NCI-H345 treated with DMSO at 0.1 percent for 48 hours (cell line): ENCODE data around the gene CSAG1.
"Not testable (repeated sequence)": the region's sequence is repeated elsewhere in the genome, so short reads cannot be mapped to it uniquely, and the experiment has no call there.

Experiments used
- DNase-seq: peaks from one replicate; lab custom pipeline; 2025; ENCODE audit not compliant: unreplicated experiment; lab: John Stamatoyannopoulos, UW

Gene CSAG1, protein sequence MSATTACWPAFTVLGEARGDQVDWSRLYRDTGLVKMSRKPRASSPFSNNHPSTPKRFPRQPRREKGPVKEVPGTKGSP

DNA sequence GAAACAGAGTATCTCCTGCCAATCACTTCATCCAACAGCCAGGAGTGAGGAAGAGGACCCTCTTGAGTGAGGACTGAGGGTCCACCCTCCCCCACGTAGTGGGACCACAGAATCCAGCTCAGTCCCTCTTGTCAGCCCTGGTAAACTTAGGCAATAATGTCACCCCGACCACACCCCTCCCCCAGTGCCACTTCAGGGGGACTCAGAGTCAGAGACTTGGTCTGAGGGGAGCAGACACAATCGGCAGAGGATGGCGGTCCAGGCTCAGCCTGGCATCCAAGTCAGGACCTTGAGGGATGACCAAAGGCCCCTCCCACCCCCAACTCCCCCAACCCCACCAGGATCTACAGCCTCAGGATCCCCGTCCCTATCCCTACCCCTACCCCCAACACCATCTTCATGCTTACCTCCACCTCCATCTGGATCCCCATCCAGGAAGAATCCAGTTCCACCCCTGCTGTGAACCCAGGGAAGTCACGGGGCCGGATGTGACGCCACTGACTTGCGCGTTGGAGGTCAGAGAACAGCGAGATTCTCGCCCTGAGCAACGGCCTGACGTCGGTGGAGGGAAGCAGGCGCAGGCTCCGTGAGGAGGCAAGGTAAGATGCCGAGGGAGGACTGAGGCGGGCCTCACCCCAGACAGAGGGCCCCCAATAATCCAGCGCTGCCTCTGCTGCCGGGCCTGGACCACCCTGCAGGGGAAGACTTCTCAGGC, at the start of gene CSAG1, which contains the start of gene MAGEA12:
Gene CSAG1 (minus strand): TSS at position 461 of the 715 bp plus-strand sequence. CDS start 1,261 bp downstream, outside the sequence.
Gene MAGEA12 (plus strand): TSS at position 497 of the 715 bp plus-strand sequence. CDS start 2,405 bp downstream, outside the sequence.
- no peak for DNase-seq

DNA sequence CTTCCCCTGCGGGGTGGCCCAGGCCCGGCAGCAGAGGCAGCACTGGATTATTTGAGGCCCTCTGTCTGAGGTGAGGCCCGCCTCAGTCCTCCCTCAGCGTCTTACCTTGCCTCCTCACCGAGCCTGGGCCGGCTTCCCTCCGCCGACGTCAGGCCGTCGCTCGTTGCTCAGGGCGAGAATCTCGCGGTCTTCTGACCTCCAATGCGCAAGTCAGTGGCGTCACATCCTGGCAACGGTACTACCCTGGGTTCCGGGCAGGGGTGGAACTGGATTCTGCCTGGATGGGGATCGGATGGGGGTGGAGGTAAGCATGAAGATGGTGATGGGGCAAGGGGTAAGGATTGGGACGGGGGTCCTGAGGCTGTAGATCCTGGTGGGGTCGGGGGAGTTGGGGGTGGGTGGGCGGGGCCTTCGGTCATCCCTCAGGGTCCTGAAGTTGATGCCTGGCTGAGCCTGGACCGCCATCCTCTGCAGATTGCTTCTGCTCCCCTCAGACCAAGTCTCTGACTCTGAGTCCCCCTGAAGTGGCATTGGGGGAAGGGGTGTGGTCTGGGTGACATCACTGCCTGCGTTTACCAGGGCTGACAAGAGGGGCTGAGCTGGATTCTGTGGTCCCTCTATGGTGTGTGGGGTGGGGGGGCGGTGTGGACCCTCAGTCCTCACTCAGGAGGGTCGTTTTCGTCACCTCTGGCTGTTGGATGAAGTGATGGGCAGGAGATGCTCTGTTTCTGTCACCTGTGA, 36.2 kb upstream of the CSAG1 start, which contains the start of gene MAGEA6:
Gene MAGEA6 (minus strand): TSS at position 141 of the 741 bp plus-strand sequence. CDS start 2,039 bp downstream, outside the sequence.
- not testable (repeated sequence) for DNase-seq

DNA sequence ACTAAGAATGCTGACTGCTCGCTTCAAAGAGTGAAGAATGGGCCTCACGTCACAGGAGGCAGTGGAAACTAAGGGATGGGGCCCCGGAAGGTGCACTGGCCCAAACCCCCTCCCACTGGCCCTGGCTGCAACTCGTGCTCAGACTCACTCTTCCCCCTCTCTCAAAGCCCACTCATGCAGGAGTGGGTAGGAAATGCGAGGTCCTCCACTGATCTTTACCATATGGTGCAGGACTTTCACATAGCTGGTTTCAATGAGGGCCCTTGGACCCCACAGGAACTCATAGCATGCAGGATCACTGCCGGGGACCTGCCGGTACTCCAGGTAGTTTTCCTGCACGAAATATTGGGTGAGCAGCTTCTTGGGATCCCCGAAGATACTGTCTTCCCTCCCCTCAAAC, 33.0 kb upstream of the CSAG1 start:
- DNase-seq, result not testable (repeated sequence)

DNA sequence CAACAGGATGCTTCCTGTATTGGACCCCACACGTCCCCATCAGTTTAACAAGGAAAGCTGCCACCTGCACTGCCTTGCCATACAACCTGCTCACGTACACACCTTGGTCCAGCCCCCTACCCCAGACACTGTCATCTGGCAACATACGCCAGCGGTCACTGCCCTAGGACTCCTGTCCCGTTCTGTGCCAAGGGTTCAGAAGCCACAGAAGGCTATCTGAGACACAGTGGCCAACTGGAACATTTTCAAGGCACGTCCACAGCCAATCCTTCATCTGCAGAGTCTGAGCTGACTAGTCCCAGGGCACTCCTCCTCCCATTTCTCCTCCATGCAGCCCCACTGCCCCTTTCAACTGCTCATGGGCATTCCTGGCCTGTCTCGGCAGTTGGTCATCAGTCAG, 28.1 kb upstream of the CSAG1 start:
- not testable (repeated sequence) for DNase-seq

DNA sequence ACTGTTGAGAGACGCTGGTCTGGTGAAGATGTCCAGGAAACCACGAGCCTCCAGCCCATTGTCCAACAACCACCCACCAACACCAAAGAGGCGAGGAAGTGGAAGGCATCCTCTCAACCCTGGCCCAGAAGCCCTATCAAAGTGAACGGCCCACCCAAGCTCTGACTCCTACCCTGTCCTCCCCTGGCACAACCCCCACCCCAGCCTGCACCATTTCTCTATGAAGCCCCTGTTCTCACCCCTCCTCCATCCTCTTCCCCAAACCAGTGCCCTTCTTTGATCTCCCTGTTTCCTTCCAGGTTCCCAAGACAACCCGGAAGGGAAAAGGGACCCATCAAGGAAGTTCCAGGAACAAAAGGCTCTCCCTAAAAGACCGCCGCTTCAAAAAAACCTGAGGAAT, 26.0 kb upstream of the CSAG1 start:
- DNase-seq, result not testable (repeated sequence)

DNA sequence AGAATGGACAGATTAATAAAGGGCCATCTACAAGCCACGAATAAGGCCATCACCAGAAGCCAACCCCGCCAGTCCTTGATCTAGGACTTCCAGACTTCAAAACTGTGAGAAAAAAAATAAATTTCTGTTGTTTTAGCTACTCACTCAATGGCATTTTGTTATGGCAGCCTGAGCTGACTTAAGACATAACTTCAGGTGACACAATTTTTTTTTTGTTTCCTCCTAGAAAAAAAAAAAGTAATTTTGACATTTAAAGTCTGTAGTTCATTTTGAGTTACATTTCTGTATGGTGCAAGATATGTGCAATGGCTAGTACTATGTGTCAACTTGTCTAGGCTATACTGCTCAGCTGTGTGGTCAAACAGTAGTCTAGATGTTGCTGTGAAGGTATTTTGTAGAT, 25.4 kb upstream of the CSAG1 start, which contains the start of gene CSAG3:
Gene CSAG3 (plus strand): TSS at position 301 of the 400 bp plus-strand sequence.
- not testable (repeated sequence) for DNase-seq

DNA sequence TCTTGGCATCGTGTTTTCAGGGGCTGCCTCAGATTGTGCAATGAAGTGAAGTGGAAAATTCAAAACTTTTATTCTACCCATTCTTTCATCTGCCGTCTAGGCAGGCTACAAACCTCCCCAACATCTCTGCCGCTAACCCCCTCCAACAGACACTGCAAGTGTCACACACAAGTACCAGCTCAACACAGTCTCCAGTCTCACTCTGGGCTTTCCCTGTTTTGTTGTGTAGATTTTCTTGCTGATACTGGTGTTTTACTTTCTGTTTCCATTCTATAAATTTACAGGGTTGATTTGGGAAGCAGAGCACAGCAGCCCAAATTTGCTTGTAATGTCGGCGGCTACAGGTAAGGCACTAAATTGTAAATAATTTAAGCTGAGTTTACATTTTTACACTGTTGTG, 21.4 kb upstream of the CSAG1 start:
- not testable (repeated sequence) for DNase-seq

DNA sequence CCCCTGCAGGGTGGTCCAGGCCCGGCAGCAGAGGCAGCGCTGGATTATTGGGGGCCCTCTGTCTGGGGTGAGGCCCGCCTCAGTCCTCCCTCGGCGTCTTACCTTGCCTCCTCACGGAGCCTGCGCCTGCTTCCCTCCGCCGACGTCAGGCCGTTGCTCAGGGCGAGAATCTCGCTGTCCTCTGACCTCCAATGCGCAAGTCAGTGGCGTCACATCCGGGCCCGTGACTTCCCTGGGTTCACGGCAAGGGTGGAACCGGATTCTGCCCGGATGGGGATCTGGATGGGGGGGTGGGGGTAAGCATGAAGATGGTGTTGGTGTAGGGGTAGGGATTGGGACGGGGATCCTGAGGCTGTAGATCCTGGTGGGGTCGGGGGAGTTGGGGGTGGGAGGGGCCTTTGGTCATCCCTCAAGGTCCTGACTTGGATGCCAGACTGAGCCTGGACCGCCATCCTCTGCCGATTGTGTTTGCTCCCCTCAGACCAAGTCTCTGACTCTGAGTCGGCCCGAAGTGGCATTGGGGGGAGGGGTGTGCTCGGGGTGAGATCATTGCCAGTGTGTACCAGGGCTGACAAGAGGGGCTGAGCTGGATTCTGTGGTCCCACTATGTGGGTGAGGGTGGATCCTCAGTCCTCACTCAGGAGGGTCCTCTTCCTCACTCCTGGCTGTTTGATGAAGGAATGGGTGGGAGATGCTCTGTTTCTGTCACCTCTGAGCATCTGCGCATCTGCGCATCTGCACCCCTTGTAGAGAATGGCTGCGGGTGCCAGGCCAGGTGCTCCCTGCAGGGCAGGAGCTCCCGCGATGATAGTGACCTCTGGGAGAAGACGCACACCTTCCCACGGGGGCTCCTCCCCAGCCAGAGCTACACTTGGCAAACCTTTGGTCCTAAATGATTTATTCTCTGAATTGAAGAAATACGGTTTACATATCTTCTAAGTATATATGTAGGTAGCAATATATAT, 20.4 kb upstream of the CSAG1 start, which contains the start of gene MAGEA2:
Gene MAGEA2 (minus strand): TSS at position 157 of the 965 bp plus-strand sequence. CDS start 2,479 bp downstream, outside the sequence.
- not testable (repeated sequence) for DNase-seq

DNA sequence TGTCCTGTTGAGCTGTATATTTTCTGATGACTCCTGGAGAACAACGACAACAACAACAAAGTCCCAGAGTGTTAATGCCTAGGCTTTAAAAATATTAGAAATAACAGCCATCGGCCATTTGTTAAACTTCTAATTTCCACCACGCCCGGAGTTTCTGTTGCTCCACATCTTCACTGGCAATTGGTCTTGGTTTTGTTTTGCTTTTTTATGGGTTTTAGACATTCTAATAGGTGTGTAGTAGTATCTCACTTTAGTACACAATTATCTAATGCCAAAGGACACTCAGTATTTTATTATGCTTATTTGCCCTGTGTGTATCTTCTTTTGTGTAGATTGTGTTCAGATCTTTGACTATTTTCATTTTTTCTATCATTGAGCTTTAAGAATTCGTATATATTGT, 5.0 kb upstream of the CSAG1 start:
- DNase-seq, result no peak

DNA sequence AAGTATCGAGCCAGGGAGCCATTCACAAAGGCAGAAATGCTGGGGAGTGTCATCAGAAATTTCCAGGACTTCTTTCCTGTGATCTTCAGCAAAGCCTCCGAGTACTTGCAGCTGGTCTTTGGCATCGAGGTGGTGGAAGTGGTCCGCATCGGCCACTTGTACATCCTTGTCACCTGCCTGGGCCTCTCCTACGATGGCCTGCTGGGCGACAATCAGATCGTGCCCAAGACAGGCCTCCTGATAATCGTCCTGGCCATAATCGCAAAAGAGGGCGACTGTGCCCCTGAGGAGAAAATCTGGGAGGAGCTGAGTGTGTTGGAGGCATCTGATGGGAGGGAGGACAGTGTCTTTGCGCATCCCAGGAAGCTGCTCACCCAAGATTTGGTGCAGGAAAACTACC, 3.0 kb upstream of the CSAG1 start:
- not testable (repeated sequence) for DNase-seq

DNA sequence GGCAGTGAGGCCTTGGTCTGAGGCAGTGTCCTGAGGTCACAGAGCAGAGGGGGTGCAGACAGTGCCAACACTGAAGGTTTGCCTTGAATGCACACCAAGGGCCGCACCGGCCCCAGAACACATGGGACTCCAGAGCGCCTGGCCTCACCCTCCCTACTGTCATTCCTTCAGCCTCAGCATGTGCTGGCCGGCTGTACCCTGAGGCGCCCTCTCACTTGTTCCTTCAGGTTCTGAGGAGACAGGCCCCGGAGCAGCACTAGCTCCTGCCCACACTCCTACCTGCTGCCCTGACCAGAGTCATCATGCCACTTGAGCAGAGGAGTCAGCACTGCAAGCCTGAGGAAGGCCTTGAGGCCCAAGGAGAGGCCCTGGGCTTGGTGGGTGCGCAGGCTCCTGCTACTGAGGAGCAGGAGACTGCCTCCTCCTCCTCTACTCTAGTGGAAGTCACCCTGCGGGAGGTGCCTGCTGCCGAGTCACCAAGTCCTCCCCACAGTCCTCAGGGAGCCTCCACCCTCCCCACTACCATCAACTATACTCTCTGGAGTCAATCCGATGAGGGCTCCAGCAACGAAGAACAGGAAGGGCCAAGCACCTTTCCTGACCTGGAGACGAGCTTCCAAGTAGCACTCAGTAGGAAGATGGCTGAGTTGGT, 2.5 kb upstream of the CSAG1 start:
- no peak for DNase-seq

DNA sequence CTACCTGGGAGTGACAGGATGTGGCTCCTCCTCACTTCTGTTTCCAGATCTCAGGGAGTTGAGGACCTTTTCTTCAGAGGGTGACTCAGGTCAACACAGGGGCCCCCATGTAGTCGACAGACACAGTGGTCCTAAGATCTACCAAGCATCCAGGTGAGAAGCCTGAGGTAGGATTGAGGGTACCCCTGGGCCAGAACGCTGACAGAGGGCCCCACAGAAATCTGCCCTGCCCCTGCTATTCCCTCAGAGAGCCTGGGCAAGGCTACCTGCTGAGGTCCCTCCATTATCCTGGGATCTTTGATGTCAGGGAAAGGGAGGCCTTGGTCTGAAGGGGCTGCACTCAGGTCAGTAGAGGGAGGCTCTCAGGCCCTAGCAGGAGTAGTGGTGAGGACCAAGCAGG, 1.6 kb upstream of the CSAG1 start:
- DNase-seq, result no peak

DNA sequence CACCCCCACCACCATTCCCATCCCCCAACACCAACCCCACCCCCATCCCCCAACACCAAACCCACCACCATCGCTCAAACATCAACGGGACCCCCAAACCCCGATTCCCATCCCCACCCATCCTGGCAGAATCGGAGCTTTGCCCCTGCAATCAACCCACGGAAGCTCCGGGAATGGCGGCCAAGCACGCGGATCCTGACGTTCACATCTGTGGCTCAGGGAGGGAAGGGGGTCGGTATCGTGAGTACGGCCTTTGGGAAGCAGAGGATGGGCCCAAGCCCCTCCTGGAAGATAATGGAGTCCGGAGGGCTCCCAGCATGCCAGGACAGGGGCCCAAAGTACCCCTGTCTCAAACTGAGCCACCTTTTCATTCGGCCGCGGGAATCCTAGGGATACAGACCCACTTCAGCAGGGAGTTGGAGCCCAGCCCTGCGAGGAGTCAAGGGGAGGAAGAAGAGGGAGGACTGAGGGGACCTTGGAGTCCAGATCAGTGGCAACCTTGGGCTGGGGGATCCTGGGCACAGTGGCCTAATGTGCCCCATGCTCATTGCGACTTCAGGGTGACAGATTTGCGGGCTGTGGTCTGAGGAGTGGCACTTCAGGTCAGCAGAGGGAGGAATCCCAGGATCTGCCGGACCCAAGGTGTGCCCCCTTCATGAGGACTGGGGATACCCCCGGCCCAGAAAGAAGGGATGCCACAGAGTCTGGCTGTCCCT, 780 bp upstream of the CSAG1 start:
- DNase-seq, result not testable (repeated sequence)

DNA sequence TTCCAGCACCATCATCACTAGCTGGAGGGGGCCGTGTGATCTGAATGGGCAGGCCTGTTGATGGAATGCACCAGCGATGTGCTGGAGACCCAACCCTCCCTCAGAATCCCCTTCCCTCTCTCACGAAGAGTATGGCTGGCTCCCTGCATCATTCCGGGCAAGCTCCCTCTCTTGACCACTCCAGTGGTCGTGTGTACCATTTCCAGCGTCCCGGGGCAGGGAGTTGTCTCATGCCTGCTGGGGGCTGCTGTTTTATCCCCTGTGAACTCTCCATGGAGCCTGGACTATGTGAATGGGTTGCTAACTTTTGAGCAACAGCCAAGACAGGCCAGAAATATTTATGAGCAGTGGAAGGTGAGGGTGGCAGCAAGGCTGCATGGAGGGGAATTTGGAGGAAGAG, 8.1 kb downstream of the CSAG1 start:
- no peak for DNase-seq

DNA sequence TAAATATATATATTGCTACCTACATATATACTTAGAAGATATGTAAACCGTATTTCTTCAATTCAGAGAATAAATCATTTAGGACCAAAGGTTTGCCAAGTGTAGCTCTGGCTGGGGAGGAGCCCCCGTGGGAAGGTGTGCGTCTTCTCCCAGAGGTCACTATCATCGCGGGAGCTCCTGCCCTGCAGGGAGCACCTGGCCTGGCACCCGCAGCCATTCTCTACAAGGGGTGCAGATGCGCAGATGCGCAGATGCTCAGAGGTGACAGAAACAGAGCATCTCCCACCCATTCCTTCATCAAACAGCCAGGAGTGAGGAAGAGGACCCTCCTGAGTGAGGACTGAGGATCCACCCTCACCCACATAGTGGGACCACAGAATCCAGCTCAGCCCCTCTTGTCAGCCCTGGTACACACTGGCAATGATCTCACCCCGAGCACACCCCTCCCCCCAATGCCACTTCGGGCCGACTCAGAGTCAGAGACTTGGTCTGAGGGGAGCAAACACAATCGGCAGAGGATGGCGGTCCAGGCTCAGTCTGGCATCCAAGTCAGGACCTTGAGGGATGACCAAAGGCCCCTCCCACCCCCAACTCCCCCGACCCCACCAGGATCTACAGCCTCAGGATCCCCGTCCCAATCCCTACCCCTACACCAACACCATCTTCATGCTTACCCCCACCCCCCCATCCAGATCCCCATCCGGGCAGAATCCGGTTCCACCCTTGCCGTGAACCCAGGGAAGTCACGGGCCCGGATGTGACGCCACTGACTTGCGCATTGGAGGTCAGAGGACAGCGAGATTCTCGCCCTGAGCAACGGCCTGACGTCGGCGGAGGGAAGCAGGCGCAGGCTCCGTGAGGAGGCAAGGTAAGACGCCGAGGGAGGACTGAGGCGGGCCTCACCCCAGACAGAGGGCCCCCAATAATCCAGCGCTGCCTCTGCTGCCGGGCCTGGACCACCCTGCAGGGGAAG, 19.4 kb downstream of the CSAG1 start, which contains the start of gene MAGEA2B:
Gene MAGEA2B (plus strand): TSS at position 814 of the 973 bp plus-strand sequence. CDS start 2,479 bp downstream, outside the sequence.
- not testable (repeated sequence) for DNase-seq

DNA sequence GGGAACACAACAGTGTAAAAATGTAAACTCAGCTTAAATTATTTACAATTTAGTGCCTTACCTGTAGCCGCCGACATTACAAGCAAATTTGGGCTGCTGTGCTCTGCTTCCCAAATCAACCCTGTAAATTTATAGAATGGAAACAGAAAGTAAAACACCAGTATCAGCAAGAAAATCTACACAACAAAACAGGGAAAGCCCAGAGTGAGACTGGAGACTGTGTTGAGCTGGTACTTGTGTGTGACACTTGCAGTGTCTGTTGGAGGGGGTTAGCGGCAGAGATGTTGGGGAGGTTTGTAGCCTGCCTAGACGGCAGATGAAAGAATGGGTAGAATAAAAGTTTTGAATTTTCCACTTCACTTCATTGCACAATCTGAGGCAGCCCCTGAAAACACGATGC, 20.3 kb downstream of the CSAG1 start:
- not testable (repeated sequence) for DNase-seq

DNA sequence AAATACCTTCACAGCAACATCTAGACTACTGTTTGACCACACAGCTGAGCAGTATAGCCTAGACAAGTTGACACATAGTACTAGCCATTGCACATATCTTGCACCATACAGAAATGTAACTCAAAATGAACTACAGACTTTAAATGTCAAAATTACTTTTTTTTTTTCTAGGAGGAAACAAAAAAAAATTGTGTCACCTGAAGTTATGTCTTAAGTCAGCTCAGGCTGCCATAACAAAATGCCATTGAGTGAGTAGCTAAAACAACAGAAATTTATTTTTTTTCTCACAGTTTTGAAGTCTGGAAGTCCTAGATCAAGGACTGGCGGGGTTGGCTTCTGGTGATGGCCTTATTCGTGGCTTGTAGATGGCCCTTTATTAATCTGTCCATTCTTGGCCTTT, 24.3 kb downstream of the CSAG1 start, which contains the start of gene CSAG2:
Gene CSAG2 (minus strand): TSS at position 101 of the 400 bp plus-strand sequence. CDS start 161 bp downstream, outside the sequence.
- DNase-seq, result not testable (repeated sequence)

DNA sequence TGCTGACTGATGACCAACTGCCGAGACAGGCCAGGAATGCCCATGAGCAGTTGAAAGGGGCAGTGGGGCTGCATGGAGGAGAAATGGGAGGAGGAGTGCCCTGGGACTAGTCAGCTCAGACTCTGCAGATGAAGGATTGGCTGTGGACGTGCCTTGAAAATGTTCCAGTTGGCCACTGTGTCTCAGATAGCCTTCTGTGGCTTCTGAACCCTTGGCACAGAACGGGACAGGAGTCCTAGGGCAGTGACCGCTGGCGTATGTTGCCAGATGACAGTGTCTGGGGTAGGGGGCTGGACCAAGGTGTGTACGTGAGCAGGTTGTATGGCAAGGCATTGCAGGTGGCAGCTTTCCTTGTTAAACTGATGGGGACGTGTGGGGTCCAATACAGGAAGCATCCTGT, 27.0 kb downstream of the CSAG1 start:
- not testable (repeated sequence) for DNase-seq
